Endothelial cell (in vitro differentiated cells): ENCODE results near the gene RCE1. TPM values are rescaled to one million over a fixed set of nuclear protein-coding genes. Genes with fewer than 3 reads are reported as not detected.

Experiments
- DNase-seq: peaks from one replicate; pipeline ENCODE4 v3.0.0; 2021; ENCODE audit warnings: low spot score
- H3K27ac Mint-ChIP-seq: one replicate; pipeline ENCODE4 v1.8.0; 2021; ENCODE audit warnings: mixed read lengths, inconsistent platforms; ENCODE audit not compliant: unreplicated experiment
- H3K27me3 Mint-ChIP-seq: one replicate; pipeline ENCODE4 v1.8.0; 2021; ENCODE audit warnings: mild to moderate bottlenecking, moderate library complexity, mixed read lengths, inconsistent platforms; ENCODE audit not compliant: unreplicated experiment
- H3K36me3 Mint-ChIP-seq: one replicate; pipeline ENCODE4 v1.8.0; 2021; ENCODE audit warnings: mild to moderate bottlenecking, low read depth, mixed read lengths, inconsistent platforms; ENCODE audit not compliant: unreplicated experiment
- H3K4me1 Mint-ChIP-seq: one replicate; pipeline ENCODE4 v1.8.0; 2021; ENCODE audit warnings: mild to moderate bottlenecking, mixed read lengths, inconsistent platforms; ENCODE audit not compliant: unreplicated experiment
- H3K4me3 Mint-ChIP-seq: one replicate; pipeline ENCODE4 v1.8.0; 2021; ENCODE audit warnings: mild to moderate bottlenecking, mixed read lengths, inconsistent platforms; ENCODE audit not compliant: unreplicated experiment
- H3K9me3 Mint-ChIP-seq: one replicate; pipeline ENCODE4 v1.8.0; 2021; ENCODE audit warnings: mixed read lengths, inconsistent platforms; ENCODE audit not compliant: unreplicated experiment
- total RNA-seq: library from RNA; stranded (reverse); fragmentation: NEBNext Ultra II Directional; extraction: Animal tissue kit (Norgen Biotek cat#: 25700); gene quantifications from one replicate; pipeline ENCODE4 v1.2.1, GENCODE V29; 2021; ENCODE audit not compliant: unreplicated experiment
- TF ChIP-seq, protein P1 (sequence below): fragments of 200-600 bp; sonication (generic); IDR thresholded peaks from one replicate; pipeline ENCODE4 v1.5.0; 2021; ENCODE audit warnings: antibody characterized with exemption; ENCODE audit not compliant: unreplicated experiment

RCE1 gene
- total RNA-seq, 1 donor from 2014 or later, result 25.2 TPM

GRCh38 chr11:66883016-66883965 lies 40.0 kb downstream of the RCE1 start:
- Mint-ChIP-seq H3K4me3 (no peak overlapping the region), H3K27ac (no peak overlapping the region), H3K9me3 (no peaks in the 10 kb centered on the region)

DNA sequence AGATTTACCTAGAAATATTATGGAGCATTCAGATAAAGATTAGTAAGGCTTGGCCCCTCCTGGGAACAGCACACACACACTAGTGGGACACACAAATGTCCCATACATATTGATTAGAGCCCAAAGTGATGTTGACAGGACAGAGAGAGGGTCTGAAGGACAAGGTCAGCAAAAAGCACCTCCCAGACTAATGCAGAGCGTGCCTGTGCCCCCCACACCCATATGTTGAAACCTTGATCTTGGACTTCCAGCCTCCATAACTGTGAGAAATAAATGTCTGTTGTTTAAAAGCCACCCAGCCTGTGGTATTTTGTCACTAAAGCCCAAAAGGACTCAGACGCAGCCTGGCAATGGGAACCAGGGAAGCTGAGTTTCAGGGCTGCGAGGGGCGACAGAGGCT lies 41.2 kb downstream of the RCE1 start:
- DNase-seq, result no peak
- TF ChIP-seq, protein P1, sequence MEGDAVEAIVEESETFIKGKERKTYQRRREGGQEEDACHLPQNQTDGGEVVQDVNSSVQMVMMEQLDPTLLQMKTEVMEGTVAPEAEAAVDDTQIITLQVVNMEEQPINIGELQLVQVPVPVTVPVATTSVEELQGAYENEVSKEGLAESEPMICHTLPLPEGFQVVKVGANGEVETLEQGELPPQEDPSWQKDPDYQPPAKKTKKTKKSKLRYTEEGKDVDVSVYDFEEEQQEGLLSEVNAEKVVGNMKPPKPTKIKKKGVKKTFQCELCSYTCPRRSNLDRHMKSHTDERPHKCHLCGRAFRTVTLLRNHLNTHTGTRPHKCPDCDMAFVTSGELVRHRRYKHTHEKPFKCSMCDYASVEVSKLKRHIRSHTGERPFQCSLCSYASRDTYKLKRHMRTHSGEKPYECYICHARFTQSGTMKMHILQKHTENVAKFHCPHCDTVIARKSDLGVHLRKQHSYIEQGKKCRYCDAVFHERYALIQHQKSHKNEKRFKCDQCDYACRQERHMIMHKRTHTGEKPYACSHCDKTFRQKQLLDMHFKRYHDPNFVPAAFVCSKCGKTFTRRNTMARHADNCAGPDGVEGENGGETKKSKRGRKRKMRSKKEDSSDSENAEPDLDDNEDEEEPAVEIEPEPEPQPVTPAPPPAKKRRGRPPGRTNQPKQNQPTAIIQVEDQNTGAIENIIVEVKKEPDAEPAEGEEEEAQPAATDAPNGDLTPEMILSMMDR, result no peak
- no peak overlapping the region for H3K27ac Mint-ChIP-seq
- H3K4me1 Mint-ChIP-seq, result peaks cover 7% of the 10 kb centered on the region
- H3K36me3 Mint-ChIP-seq, result no peaks in the 10 kb centered on the region
- no peaks in the 10 kb centered on the region for H3K9me3 Mint-ChIP-seq
- H3K27me3 Mint-ChIP-seq, result peaks cover 6% of the 10 kb centered on the region
- H3K4me3 Mint-ChIP-seq, result no peak overlapping the region

More at GRCh38 chr11:66883016-66883965, 40.0 kb downstream of the RCE1 start:
- TF ChIP-seq, protein P1, result peak; percentile 61
- peaks cover 7% of the 10 kb centered on the region for H3K4me1 Mint-ChIP-seq
- peak; percentile 81 for DNase-seq
- no peaks in the 10 kb centered on the region for H3K36me3 Mint-ChIP-seq
- H3K27me3 Mint-ChIP-seq, result peaks cover 6% of the 10 kb centered on the region

GRCh38 chr11:66885469-66885868 lies 42.2 kb downstream of the RCE1 start:
- Mint-ChIP-seq H3K36me3 (no peaks in the 10 kb centered on the region), H3K9me3 (no peaks in the 10 kb centered on the region), H3K27me3 (peaks cover 6% of the 10 kb centered on the region), H3K27ac (peak overlapping the region; percentile 48), H3K4me1 (peaks cover 7% of the 10 kb centered on the region), H3K4me3 (no peak overlapping the region)
- no peak for DNase-seq
- TF ChIP-seq, protein P1, result no peak

GRCh38 chr11:66885950-66886440 lies 42.8 kb downstream of the RCE1 start:
- no peaks in the 10 kb centered on the region for H3K9me3 Mint-ChIP-seq
- H3K4me3 Mint-ChIP-seq, result no peak overlapping the region
- H3K36me3 Mint-ChIP-seq, result no peaks in the 10 kb centered on the region
- DNase-seq, result no peak
- H3K27me3 Mint-ChIP-seq, result peaks cover 6% of the 10 kb centered on the region
- TF ChIP-seq, protein P1, result no peak
- H3K4me1 Mint-ChIP-seq, result peaks cover 7% of the 10 kb centered on the region
- no peak overlapping the region for H3K27ac Mint-ChIP-seq
